ENCODE data around the gene SNUPN.

DNA sequence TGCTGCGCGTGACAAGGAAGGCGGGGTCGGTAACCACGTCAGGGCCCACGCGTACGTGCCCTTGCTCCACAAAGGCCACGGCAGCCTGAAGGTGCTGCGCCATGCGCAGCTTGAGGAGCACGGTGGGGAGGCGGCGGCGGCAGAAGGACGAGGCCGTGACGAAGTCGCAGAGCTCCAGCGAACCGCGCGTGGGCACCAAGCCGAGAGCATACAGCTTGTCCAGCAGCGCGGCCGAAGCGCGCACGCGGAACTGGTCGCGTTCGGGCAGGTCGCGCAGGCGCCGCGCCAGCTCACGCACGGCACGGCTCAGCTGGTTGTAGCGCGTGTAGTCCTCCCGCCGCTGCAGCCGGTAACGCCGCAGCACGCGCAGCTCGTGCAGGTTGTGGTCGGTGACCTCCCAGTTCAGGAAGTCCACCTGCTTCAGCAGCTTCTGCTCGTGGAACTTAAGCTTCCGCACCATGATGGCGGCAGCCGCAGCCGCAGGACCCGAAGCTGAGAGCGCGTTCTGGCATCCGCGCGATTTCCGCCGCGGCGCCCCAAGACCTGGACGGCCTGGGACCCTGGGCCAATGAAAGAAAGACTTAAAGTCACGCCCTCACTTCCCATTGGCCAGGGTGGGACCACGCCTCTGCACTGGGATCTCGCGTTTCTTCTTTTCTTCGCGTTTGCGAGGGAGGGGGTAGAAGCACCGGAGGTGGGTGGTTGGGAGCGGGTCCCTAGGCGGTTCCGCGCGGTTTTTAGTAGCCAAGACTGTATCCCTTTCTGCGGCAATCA lies 14.4 kb upstream of the SNUPN start, which contains the start of gene IMP3:
- TF ChIP-seq POLR2A (IDR thresholded peaks at IDR 0.05; ENCODE audit: low read length), result peak; percentile 99
- TF ChIP-seq GATA1 (IDR thresholded peaks at IDR 0.05; ENCODE audit: low read depth, low read length), result no peak

All from erythroblast (primary cell).